ENCODE data around the gene TAP2. TPM values are rescaled to one million over a fixed set of nuclear protein-coding genes. Genes with fewer than 3 reads are reported as not detected.

TAP2 gene
- total RNA-seq, 1 experiment from 2014 or later: 59.9 TPM

DNA sequence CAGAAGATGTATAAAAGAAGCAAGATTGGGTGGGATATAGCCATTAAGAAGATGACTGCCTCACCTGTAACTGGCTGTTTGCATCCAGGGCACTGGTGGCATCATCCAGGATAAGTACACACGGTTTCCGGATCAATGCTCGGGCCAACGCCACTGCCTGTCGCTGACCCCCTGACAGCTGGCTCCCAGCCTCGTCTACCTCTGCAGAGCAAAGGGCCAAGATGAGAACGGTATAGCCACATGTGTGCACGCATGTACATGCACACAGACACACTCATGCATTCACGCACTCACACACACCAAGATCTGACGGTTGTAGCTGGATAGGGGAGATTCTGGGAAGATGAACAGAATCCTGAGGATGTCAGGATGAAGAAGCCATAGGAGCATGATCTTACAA, 8.5 kb upstream of the TAP2 start:
- Histone ChIP-seq H3K79me2 (ENCODE audit: insufficient read depth, low read length) (no peaks in the 10 kb centered on the region), H3K9ac (ENCODE audit: low read length) (no peak overlapping the region), H3K4me2 (ENCODE audit: low read length) (no peak overlapping the region), H3K9me3 (ENCODE audit: control insufficient read depth in 1 of 2, insufficient read depth in 1 of 2, low read depth in 1 of 2, low read length in 2 of 2) (no peaks in the 10 kb centered on the region), H3K36me3 (ENCODE audit: control insufficient read depth in 1 of 2, insufficient read depth in 2 of 2, low read length in 2 of 2) (no peaks in the 10 kb centered on the region; a peak in 1 of 4 replicates), H3K27ac (ENCODE audit: low read depth, low read length) (no peak overlapping the region), H4K20me1 (ENCODE audit: insufficient read depth) (no peaks in the 10 kb centered on the region), H3K9me2 (ENCODE audit: insufficient read depth) (no peaks in the 10 kb centered on the region), H3K27me3 (ENCODE audit: insufficient read depth, low read length) (no peaks in the 10 kb centered on the region), H3K4me3 (replicated peaks in 1 of 2; ENCODE audit: low read depth in 1 of 2, low read length in 2 of 2) (no peak overlapping the region), H3K4me1 (ENCODE audit: control insufficient read depth in 1 of 2, insufficient read depth in 2 of 2, low read length in 2 of 2) (peaks cover 8 to 15% of the 10 kb centered on the region in 2 experiments; a peak in 3 of 4 replicates), H2AFZ (ENCODE audit: low read depth, low read length, poor library complexity, severe bottlenecking) (no peak overlapping the region)
- no peak for TF ChIP-seq EZH2phosphoT487 (IDR thresholded peaks at IDR 0.05; ENCODE audit: borderline replicate concordance)
- TF ChIP-seq CBX3 (IDR thresholded peaks at IDR 0.05; ENCODE audit: low read depth): no peak
- no peak for TF ChIP-seq CEBPB (IDR thresholded peaks at IDR 0.05; ENCODE audit: low read depth)
- no peak for TF ChIP-seq YY1 (IDR thresholded peaks at IDR 0.05; ENCODE audit: extremely low read depth, insufficient replicate concordance, low read depth, low read length)
- TF ChIP-seq, protein P1, sequence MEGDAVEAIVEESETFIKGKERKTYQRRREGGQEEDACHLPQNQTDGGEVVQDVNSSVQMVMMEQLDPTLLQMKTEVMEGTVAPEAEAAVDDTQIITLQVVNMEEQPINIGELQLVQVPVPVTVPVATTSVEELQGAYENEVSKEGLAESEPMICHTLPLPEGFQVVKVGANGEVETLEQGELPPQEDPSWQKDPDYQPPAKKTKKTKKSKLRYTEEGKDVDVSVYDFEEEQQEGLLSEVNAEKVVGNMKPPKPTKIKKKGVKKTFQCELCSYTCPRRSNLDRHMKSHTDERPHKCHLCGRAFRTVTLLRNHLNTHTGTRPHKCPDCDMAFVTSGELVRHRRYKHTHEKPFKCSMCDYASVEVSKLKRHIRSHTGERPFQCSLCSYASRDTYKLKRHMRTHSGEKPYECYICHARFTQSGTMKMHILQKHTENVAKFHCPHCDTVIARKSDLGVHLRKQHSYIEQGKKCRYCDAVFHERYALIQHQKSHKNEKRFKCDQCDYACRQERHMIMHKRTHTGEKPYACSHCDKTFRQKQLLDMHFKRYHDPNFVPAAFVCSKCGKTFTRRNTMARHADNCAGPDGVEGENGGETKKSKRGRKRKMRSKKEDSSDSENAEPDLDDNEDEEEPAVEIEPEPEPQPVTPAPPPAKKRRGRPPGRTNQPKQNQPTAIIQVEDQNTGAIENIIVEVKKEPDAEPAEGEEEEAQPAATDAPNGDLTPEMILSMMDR (IDR thresholded peaks at IDR 0.05 in 2 of 3, conservative IDR thresholded peaks at IDR 0.05 in 1 of 3; ENCODE audit: borderline replicate concordance in 1 of 3, insufficient read depth in 1 of 3, low read depth in 2 of 3, low read length in 2 of 3): no peak
- TF ChIP-seq ELF1 (IDR thresholded peaks at IDR 0.05; ENCODE audit: borderline replicate concordance, low read depth): no peak
- TF ChIP-seq, protein P2, sequence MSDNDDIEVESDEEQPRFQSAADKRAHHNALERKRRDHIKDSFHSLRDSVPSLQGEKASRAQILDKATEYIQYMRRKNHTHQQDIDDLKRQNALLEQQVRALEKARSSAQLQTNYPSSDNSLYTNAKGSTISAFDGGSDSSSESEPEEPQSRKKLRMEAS (IDR thresholded peaks at IDR 0.05): no peak
- TF ChIP-seq FOSL1 (IDR thresholded peaks at IDR 0.05; ENCODE audit: low read depth): no peak
- ChIA-PET RAD21 (ENCODE audit: low non-redundant PET in 1 of 2, low total read pairs in 2 of 2, uncharacterized antibody in 2 of 2, unreplicated experiment in 2 of 2) (no interaction called here), POLR2A (no interaction called here), CTCF (no interaction called here)
- no peak for ATAC-seq
- intact Hi-C loops (cut with micrococcal nuclease): no loop called here
- DNase-seq (ENCODE audit: low read depth, low spot score): no peak
- BruUV-seq (replicated peaks): no TSS peak

Measured in HCT116 (cell line).